Measurements from ENCODE around the gene CEACAM19. TPM values are rescaled to one million over a fixed set of nuclear protein-coding genes. Genes with fewer than 3 reads are reported as not detected.
"Not testable (repeated sequence)": the region's sequence is repeated elsewhere in the genome, so short reads cannot be mapped to it uniquely, and the experiment has no call there.

CEACAM19 gene
- total RNA-seq, 1 donor from 2014 or later = 0.68 TPM

DNA sequence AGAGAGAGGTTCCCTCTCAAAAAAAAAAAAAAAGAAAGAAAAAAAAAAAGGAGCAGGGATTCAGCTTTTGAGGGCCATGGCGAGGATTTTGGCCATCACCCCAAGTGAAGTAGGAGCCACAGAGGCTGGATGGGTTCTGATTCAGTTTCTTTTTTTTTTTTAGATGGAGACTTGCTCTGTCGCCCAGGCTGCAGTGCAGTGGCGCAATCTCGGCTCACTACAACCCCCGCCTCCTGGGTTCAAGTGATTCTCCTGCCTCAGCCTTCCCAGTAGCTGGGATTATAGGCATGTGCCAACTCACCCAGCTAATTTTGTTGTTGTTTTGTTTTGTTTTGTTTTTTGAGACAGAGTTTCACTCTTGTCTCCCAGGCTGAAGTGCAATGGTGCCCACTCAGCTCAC lies 50.1 kb downstream of the CEACAM19 start:
- intact Hi-C loops (cut with micrococcal nuclease) = not testable (repeated sequence)

DNA sequence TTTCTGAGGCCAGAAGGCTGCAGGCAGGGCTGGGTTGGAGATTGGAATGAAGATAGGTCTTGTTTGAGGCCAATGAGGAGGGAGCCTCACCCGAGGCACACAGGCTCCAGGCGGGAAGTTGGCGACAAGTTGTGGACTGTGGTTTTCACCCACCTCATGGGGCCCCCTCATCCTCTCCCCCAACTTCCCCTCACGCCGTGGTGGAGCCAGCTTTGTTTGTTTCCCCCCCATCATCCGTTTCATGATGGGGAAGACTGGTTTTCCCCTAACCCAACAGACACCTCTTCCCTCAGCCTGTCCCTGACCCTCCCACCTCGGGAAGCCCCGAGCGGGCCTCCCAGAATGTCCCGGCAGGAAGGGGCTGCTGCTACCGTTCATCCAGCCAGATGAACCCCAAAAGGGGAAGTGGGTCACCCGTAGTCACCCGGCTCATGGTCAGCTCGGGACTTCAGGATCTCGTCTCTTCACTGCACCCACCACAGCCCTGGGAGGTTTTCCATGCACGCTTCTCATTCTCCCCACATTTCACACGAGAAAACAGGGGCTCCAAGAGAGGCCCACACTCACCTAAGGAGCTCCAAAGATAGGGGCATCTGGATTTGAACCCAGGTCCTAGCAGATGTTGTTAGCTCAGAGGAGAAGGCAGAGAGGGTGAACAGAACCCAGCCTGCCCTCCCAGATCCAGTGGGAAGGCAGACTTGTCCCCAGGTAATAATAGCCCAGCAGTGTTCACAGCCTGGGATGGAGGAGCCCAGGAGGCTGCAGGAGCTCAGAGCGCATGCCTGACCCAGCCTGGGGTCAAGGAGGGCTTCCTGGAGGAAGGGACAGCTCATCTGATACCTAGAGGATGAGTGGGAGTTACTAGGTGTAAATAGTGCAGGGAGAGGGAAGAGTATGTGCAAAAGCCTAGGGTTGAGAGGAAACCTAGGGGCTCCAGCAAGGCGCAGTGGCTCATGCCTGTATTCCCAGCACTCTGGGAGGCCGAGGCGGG lies 51.1 kb downstream of the CEACAM19 start:
- intact Hi-C loops (cut with micrococcal nuclease) = loop anchor here (1.0 kb wide), 1 partner anchor 30 kb away; no protein-coding TSS in a partner anchor

DNA sequence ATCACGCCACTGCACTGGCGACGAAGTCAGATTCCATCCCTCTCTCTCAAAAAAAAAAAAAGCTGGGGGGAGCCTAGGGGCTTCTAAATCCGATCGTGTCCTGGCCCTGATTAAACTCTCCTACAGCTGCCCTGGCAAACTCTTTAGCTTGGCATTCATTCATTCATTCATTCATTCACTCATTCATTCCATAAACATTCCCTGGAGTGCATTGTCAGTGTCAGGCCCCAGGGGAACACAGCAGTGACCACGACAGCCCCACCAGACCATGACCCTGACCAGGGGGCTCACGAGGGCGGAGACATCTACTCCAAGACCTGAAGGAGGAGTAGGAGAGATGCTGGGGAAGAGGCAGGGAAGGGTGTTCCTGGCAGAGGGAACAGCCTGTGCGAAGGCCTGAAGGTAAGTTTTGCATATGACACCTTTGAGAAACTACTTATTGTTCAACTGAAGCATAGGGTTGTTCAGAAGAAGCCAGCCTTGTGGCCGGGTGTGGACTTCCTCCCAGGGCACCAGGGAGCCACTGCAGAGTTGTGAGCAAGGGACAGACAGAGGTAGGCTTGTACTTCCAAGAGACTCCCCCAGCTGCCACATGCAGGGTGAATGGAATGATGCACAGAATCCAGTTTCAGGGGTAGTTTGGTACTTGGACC lies 52.1 kb downstream of the CEACAM19 start:
- intact Hi-C loops (cut with micrococcal nuclease) = loop anchor here (1.0 kb wide), 1 partner anchor 31 kb away; no protein-coding TSS in a partner anchor

DNA sequence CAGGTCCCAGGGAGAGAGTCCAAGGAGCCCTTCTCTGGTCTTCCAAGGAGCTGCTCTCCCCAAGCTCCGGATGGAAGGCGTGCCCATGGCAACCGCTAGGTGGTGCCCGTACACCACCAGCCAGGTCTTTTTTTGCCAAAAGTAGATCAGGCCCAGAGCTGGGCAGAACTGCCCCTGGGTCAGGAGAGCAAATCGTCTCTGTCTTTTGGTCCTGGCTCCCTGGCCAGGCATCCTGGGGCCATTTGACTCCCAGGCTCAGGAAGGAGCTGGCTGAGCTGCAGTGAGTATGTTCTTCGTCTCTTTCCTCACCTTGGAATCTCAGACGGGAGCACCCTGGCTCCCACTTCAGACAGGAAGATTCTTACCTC lies 52.7 kb downstream of the CEACAM19 start:
- intact Hi-C loops (cut with micrococcal nuclease) = loop anchor here (1.0 to 2.0 kb wide), 3 partner anchors 29 to 46 kb away; no protein-coding TSS in a partner anchor

DNA sequence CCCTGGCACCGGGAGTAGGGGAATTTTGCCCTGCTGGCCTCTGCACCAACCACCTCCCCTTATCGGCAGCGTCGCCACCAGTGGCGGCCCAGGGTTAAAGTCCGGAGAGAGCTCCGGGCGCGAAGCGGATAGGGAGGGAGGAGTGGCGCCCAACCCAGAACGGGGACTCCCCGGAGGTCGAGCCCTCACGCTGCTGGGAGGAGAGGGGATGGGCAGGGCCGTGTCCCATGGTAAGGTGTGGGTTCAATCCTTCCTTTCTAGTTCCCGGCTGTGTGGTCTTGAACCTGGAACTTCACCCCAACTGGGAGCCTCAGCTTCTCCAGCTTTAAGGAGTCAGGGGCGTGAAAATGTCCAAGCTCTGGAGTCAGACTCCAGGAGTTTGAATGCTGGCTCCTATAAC lies 54.0 kb downstream of the CEACAM19 start:
- intact Hi-C loops (cut with micrococcal nuclease) = loop anchor here (2.0 kb wide), 1 partner anchor 28 kb away; no protein-coding TSS in a partner anchor

DNA sequence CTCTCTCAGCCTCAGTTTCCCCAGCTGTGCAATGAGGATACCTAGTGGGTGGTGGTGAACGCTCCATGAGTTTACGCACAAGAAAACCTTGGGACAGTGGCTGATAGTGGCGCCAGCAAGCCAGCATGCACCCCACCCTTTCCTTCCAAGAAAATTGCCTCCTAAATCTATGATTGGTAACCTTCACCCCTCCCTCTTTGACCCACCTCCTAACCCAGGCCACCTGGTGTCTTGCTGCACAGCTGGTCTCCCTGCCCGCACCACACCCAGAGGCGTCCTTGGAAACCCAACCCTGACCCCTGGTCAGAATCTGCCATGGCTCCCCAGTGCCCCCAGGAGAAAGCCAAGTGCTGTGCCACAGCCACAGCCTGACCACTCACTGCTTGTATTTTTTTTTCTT lies 54.4 kb downstream of the CEACAM19 start:
- intact Hi-C loops (cut with micrococcal nuclease) = loop anchor here (2.0 kb wide), 1 partner anchor 27 kb away; no protein-coding TSS in a partner anchor

DNA sequence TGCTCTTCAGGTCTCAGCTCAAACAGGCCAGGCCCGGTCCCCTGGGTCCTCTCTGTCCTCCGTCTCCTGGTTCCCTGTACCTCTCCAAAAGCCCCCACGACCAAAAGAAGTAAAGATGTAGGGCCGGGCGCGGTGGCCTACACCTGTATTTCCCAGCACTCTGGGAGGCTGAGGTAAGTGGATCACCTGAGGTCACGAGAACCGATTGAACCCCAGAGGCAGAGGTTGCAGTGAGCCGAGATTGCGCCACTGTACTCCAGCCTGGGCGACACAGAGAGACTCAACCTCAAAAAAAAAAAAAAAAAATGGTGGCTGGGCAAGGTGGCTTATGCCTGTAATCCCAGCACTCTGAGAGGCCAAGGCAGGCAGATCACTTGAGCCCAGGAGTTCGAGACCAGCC lies 55.2 kb downstream of the CEACAM19 start:
- intact Hi-C loops (cut with micrococcal nuclease) = no loop called here

DNA sequence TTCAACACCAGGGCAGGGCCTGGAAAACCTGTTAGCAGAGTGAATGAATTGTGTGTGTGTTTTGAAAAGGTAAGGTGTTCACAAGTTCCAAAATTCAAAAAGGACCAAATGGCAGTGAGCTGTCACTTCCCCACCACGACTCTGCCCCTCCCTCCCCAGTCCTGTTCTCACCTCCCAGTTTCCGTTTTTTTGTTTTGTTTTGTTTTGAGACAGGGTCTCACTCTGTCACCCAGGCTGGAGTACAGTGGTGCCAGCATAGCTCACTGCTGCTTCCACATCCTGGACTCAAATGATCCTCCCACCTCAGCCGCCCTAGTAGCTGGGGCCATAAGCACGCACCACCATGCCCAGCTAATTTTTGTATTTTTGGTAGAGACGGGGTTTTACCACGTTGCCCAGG lies 56.9 kb downstream of the CEACAM19 start:
- intact Hi-C loops (cut with micrococcal nuclease) = no loop called here

DNA sequence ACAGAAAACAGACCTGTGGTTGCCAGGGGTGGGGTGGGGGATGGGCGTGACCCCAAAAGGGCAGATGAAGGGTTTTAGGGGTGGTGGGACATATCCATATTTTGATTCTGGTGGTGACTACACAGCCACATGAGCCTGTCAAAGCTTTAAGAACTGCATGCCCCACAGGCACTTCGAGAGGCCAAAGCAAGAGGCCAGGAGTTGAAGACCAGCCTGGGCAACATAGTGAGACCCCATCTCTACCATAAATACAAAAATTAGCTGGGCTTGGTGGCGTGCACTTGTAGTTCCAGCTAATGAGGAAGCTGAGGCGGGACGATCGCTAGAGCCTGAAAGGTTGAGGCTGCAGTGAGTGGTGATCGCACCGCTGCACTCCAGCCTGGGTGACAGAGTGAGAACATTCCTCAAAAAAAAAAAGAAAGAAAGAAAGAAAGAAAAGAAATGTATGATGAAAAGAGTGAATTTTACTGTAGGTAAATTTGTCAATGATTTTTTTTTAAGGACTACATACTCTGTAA lies 58.3 kb downstream of the CEACAM19 start:
- intact Hi-C loops (cut with micrococcal nuclease) = no loop called here

DNA sequence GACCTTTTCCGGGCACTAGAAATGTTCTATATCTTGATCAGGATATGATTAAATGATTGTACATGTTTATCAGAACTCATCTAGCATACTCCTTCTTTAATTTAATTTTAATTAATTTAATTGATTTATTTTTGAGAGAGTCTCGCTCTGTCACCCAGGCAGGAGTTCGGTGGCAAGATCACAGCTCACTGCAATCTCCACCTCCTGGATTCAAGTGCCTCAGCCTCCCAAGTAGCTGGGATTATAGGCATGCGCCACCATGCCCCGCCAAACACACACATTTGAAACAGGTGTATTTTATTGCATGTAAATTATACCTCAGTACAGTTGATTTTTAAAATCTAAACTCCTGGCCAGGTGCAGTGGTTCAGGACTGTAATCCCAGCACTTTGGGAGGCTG lies 59.8 kb downstream of the CEACAM19 start:
- intact Hi-C loops (cut with micrococcal nuclease) = no loop called here

DNA sequence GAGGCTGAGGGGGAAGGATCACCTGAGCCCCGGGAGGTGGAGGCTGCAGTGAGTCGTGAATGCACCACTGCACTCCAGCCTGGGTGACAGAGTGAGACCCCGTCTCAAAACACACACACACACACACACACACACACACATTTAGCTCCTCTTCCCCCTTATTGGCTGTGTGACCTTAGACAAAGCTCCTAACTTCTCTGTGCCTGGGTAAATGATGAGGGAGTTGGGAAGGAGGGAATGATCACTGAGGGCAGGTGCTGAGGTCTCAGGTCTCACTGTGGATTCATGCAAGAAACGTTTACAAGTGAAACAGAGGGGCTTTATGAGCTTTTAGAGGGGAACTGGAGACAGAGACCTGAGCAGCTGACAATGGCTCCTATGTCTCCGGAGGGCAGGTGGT lies 60.3 kb downstream of the CEACAM19 start:
- intact Hi-C loops (cut with micrococcal nuclease) = no loop called here

DNA sequence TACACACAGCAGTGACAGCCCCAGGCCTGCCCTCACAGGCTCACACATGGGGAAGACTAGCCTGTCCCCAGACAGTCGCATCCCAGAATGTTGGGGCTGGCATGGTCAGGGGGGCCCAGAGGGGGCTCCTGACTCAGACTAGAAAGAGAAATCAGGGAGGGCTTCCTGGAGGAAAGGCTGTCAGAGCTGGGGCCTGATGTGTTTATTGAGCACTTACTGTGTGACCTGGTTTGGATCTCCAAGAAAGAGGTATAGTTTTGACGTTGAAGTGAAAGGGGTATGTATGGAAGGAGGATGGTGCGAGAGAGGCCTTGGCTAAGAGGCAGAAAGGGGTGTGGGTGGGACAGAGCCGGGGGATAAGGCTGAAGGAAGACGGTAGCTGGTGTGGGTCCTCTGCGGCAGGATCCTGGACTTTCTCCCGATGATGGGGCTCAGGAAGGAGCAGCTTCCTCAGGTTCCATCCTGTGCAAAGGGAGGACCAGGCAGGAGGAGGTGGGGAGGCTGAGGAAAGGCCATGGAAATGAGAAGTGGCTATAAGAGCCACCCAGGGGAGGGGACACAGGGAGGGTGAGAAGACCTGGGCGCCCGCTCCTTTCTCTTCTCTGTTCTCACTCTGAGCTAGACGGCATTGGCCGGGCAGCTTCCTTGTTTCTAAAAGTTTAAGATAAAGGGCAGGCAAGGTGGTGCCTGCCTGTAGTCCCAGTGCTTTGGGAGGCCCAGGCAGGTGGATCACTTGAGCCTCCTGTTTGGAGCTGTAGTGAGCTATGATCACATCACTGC lies 61.1 kb downstream of the CEACAM19 start:
- intact Hi-C loops (cut with micrococcal nuclease) = no loop called here

Other genes with a start within 250 kb of the CEACAM19 start
- 0.07 and 0.57 TPM in 2 replicates for gene ZNF229, start 223.0 kb upstream of the CEACAM19 start, total RNA-seq
- 9.8 and 11.8 TPM in 2 replicates for gene ZNF180, start 171.0 kb upstream of the CEACAM19 start, total RNA-seq
- gene CEACAM20, start 141.8 kb upstream of the CEACAM19 start, total RNA-seq = not detected in 2 replicates
- not detected in 2 replicates for gene IGSF23, start 57.9 kb upstream of the CEACAM19 start, total RNA-seq
- 7.0 and 7.9 TPM in 2 replicates for gene PVR, start 27.6 kb upstream of the CEACAM19 start, total RNA-seq
- gene CEACAM16, start 27.7 kb downstream of the CEACAM19 start, total RNA-seq = not detected in 2 replicates
- 65.6 and 68.4 TPM in 2 replicates for gene BCL3, start 77.2 kb downstream of the CEACAM19 start, total RNA-seq
- not detected in 2 replicates for gene CBLC, start 106.4 kb downstream of the CEACAM19 start, total RNA-seq
- not detected in 2 replicates for gene BCAM, start 137.6 kb downstream of the CEACAM19 start, total RNA-seq
- not detected in 2 replicates for gene NECTIN2, start 174.8 kb downstream of the CEACAM19 start, total RNA-seq
- gene TOMM40, start 219.8 kb downstream of the CEACAM19 start, total RNA-seq = 93.5 and 94.2 TPM in 2 replicates
- gene APOE, start 234.3 kb downstream of the CEACAM19 start, total RNA-seq = 0.48 and 0.95 TPM in 2 replicates
- gene APOC1, start 243.1 kb downstream of the CEACAM19 start, total RNA-seq = 1.3 TPM in 1 of 2 replicates, not detected in the other

Measured in T-helper 2 cell treated with Interferon-gamma antibody and Interleukin-4, amounts not matched to agents 100 ng/mL and 5 ng/mL, for 36 hours (primary cell).